GM18517 (cell line): Measurements from ENCODE around the gene AKR1C1.
"Not testable (repeated sequence)": the region's sequence is repeated elsewhere in the genome, so short reads cannot be mapped to it uniquely, and the experiment has no call there.

Experiments used
- ATAC-seq: cut with Tn5 transposase; IDR thresholded peaks from one replicate; pipeline ENCODE4 v1.9.1; 2021; ENCODE audit warnings: mild to moderate bottlenecking, moderate library complexity; ENCODE audit not compliant: unreplicated experiment

AKR1C1 gene

DNA sequence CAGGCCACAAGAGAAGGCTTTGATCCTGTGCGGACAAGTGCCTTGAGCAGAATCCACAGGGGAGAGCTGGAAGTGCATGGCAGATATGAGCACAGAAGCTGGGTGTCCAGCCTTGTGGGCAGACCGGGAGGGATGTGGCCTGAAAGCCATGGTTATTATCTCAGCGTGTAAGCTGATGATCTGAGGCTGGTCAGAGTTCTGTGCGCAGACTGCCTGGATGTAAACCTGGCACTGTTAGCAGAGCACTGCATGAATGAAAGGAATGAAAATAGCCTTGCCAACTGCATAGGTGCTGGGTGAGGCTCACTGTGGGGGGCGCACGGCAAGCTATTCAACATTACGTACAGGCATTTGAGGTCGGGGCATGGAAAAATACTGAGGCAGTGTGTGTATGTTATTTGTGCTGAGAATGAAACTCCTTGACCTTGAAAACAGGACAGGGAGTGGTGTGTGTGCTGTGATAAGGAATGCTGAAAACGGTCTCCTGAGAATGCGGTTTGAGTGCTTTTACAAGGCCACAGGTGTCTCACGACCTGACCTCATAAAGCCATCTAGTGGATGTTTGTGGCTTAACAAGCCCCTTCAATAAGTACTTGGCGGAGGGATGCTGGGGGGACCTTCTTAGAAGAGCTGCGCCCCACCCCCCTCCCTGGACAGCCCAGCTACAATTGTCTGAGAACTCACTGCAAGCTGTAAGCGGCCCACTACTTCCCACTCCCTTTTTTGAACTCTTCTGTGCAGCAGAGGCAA is 18.7 kb downstream of the AKR1C1 start:
- ATAC-seq, result no peak

DNA sequence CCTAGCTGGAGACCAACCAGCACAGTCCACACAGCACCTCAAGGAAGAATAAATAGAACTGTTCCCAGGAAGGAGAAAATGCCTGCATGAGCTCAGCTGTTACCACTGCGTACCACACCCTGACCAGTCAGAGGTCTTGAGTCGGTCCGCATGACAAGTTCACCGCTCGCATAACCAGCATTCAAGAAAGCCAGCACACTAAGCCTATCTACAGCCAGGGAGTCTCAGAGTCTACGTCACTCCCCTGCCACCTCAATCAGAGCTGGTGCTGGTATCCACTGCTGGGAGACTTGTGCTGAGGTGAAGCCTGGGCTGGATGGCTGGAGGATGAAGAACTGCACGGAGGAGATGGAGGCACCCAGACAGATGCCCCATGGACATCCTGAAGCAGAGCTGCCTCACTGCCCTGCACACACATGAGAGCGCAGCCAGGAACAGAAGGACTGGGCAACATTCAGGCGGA is 19.6 kb downstream of the AKR1C1 start:
- no peak for ATAC-seq

DNA sequence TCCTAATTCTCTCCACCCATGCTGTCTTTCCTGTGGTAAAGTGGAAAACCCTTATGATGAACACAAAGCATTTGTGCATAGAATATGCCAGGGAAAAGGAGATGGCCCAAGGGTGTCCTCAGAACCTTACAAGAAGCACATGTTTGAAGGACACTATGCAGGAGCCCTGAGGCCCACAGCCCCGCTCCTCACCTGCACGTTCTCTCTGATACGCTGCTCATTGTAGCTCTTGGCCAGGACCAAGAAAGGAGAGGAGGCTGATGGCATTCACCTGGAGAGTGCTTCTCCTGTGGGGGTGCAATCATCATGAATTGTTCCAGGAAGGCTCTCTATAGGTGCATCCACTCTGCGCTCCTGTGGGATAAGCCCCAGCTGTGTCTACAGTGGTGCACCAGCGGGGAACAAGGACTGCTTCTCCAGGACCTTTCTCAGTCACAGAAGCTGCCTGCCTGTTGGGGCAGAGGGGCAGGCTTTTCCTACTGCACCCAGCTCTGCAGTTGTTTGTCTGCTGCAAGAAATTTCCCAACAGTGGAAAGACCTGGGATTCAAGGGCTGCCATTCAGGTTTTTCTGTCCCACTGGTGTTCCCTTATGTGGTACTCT is 20.5 kb downstream of the AKR1C1 start:
- no peak for ATAC-seq

GRCh38 chr10:4984223-4984622 is 21.0 kb downstream of the AKR1C1 start:
- no peak for ATAC-seq

DNA sequence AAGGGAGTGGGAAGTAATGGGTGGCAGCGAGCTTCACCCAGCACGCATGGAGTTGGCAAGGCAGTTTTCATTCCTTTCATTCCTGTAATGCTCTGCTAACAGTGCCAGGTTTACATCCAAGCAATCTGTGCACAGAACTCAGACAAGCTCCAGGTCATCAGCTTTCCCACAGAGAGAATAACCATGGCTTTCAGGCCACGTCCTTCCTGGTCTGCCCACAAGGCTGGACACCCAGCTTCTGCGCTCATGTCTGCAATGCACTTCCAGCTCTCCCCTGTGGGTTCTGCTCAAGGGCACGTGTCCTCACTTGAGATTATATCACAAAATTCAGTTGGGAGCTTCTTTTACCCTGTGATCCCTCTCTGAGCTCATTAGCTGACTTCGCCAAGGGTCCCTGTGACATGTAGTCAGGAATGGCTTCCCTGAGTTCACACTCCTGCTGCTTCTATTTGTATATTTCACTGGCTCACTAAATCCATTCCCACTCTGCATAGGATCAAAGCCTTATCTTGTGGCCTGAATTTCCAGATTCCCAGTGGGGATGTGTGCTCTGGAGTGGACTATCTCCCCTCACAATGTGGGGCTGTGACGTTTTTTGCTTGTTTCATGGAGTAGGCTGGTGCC is 21.9 kb downstream of the AKR1C1 start:
- ATAC-seq, result no peak

DNA sequence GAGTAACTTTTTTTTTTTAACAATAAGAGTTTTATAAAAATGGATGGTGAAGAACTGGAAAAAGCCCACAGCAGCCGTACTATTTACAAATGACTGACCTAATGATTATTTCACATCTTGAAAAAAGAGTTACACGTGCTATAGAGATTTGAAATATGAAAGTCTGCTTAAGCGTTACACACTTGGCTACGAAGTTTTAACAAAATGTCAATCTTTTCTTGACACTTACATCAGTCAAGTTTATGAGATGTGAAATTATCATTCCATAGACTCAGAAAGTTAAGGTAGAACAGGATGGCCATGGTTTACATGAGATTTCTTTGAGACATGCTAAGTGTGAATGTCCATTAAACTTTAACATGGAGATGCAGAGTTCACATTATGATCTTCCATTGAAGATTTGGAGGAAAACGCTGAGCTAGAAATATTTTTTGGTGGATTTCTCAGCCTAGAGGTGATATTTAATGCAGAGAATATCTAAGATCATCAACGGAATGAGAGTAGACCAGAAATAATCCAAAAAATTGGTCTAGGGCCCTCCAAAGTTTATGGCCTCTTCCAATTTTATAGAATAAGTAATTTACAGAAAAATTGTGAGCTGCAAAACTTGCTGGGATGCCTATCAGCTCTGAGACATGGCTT is 24.9 kb downstream of the AKR1C1 start:
- ATAC-seq, result not testable (repeated sequence)

DNA sequence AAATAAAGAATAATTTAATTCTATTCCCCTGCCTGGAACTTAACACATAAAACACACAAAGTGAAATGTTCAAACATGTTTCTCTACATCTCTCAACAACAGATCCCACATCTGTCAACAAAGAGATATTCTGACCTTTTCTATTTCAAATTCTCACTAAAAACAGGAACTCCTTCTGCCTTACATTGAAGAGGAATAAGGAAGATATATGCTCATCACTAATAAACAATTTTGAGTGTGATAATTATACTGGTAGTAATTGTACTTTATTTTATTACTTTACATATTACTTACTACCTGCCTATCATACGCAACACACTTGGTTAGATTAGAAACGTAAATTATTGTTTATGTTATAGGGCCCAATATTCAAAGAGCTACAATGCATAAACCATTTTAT is 27.0 kb downstream of the AKR1C1 start:
- no peak for ATAC-seq

- ATAC-seq, result not testable (repeated sequence)
Observed at GRCh38 chr10:4991463-4991862, 28.2 kb downstream of the AKR1C1 start.

- ATAC-seq, result not testable (repeated sequence)
Observed at GRCh38 chr10:4992564-4992963, 29.3 kb downstream of the AKR1C1 start.

DNA sequence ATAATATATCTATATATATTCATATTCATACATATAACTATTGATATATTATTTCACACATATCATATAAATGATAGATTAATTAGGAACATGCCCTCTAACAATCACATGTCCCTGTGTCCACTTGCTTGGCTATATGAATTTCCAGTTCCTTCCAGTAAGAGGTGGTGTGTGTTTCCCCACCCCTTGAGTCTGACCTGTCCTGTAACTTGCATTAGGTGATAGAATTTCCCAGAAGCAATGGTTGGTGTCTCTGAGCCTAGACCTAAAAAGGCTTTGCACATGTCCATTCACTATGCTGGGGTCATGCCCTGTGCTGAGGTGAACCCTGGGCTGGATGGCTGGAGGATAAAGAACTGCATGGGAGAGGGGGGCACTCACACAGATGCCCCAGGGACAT is 31.0 kb downstream of the AKR1C1 start:
- not testable (repeated sequence) for ATAC-seq

DNA sequence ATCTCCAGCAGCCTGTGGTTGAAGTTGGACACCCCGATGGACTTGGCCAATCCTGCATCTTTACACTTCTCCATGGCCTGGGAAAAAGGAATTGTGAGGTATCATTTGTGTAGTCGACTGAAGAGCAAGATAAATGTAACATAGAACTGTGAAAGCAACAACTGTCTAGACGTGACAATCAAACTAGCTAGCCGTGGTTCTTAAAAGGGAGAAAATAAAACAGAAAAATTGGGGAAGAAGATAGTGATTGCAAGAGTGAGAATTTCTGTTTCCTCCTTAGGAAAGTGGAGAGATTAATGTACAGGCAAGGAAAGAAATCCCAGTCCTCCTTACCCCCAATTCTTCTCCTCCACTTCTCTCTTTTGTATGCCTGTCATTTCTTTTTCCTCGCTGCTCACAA is 35.5 kb downstream of the AKR1C1 start:
- ATAC-seq, result no peak

DNA sequence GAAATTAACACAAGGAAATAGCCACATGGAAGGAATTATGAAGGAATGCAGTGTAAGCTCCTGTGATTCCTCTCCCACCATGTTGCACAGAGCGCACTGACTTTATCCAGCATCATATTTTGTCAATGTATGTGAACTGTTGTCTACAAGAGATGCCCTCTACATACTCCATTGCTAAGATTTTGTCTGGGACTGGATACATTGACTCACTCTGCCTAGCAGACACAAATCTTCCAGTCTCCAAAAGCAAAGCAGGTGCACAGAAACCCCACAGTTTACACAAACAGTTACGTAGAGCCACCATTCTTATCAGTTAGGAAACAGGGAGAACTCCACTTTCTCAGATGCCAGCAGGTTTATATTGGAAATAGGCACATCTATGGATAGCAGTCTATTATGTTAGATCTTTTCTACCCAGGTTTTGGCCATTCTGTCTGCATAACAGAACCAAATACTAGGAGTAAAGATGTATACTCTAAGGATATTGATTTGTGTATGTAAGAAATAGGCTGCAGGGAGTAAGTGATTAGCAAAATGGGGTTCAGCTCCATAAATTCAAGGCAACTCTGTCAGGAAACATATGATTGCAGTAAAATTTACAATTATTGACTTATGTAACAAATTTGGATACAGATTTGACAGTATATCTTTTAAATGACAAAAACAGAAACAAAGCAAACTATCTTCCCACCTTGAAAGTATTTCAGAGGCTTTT is 39.0 kb downstream of the AKR1C1 start:
- no peak for ATAC-seq

DNA sequence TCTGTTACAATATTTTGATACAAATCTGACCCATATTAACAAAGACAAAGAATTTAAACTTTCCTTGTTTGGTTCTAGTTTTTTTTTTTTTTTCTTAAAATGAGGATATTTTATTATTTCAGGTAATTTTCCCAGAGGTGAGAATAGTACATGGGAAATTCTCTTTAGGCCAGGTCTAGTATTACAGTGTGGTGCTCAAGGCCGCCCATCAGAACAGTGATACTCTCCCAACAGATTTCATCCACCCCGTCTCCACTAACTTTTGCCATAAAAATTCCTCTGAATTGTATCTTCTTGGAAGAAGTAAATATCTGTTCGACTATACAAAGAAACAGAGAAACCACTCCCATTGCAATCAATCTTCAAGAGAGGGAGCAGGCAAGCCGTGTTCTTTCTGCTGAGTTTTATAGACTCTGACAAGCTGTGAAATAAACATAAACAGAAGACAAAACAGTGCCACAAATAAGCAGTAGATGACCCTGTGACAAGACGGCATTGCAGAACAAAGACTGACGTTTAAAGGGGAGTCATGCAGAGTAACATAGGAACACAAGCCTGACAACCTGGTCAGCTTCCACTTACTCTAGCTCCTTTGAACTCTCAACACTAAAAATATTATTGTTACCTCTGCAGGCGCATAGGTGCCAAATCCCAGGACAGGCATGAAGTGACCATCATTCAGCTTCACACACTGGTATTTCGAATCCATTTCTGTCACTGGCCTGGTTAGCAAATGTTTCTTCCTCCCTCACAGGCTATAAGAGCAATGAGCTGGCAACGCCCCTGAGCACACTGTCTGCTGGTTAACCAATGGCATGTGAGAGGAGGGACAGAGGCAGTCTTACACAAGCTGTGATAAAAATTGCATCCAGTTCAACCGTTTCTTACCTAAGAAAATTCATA is 40.2 kb downstream of the AKR1C1 start, which contains the start of gene AKR1C2:
AKR1C2 (minus strand) TSS at position 731 of the 903 bp plus-strand sequence; CDS start at position 709, 22 bp downstream.
- ATAC-seq, result not testable (repeated sequence)

DNA sequence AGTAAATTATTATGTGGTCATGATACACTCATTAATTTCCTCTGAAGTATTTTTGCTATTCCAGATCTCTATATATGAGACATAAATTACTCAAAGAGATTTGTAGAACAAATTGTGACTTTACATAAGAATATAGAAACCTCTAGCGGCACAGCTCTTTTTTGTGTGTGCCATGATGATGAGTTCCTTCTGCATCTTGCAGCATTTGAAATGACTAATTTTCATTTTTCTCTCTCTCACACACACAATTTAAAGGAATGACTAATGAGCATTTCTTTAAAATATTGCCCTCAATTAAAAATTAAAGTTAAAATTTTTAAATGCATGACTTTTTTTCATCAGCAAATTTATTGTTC is 40.8 kb downstream of the AKR1C1 start:
- ATAC-seq, result not testable (repeated sequence)

- not testable (repeated sequence) for ATAC-seq
Observed at GRCh38 chr10:5004501-5004900, 41.3 kb downstream of the AKR1C1 start.

GRCh38 chr10:5008857-5009548 is 45.8 kb downstream of the AKR1C1 start:
- ATAC-seq, result not testable (repeated sequence)

GRCh38 chr10:5010043-5010442 is 46.8 kb downstream of the AKR1C1 start:
- ATAC-seq, result not testable (repeated sequence)

DNA sequence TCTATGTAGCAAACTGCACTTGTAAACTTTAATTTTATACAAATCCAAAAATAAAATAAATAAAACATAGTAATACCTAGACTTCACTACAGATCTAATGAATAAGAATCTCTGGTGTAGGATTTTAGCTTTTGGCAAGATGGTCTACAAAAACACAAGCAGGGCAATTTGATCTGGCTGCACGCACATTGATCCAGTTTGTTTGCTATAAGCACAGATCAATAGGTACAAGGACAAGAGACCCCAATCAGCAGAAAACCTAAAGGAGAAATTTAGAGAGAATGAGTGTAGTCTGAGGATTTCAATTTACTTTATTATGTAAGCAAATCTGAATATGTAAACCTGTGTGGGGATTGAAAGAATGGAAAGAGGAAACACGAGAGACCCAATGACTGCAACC is 48.2 kb downstream of the AKR1C1 start:
- not testable (repeated sequence) for ATAC-seq

- ATAC-seq, result no peak
Observed at GRCh38 chr10:5012595-5012994, 49.4 kb downstream of the AKR1C1 start.
